OCI-LY3 (cell line): ENCODE measurements around the gene UST.

Source experiments
- EZH2phosphoT487 ChIP-seq: fragments of 200-600 bp; shearing (Covaris generic); IDR thresholded peaks from 2 replicates; pipeline ENCODE4 v1.6.1; 2018; ENCODE audit warnings: antibody characterized with exemption, mixed run types, low read depth
- TF ChIP-seq, protein P1 (sequence below): fragments of 200-600, 300-600 bp; sonication (generic); IDR thresholded peaks from 2 replicates; pipeline ENCODE4 v1.5.1; 2014; ENCODE audit warnings: antibody characterized with exemption, low read length, low read depth

DNA sequence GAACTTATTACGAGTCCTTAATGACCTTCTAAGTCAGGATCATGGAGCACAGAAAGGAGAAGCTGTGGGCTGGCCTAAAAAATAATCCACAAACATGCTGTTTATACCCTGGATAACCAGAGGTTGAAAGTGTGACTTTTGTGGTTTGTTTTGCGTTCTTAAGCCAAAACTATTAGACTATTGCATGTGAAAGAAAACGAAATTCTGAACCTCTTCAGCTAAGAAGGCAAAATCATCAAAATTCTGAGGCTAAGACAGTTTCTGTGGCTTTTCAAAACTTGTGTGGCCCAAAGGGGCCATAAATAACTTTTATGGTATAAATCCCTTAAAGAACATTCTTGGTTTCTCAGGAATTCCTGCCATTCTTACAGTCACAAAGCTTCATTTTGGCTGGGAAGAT lies 251.0 kb downstream of the UST start:
- TF ChIP-seq, protein P1, sequence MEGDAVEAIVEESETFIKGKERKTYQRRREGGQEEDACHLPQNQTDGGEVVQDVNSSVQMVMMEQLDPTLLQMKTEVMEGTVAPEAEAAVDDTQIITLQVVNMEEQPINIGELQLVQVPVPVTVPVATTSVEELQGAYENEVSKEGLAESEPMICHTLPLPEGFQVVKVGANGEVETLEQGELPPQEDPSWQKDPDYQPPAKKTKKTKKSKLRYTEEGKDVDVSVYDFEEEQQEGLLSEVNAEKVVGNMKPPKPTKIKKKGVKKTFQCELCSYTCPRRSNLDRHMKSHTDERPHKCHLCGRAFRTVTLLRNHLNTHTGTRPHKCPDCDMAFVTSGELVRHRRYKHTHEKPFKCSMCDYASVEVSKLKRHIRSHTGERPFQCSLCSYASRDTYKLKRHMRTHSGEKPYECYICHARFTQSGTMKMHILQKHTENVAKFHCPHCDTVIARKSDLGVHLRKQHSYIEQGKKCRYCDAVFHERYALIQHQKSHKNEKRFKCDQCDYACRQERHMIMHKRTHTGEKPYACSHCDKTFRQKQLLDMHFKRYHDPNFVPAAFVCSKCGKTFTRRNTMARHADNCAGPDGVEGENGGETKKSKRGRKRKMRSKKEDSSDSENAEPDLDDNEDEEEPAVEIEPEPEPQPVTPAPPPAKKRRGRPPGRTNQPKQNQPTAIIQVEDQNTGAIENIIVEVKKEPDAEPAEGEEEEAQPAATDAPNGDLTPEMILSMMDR: no peak
- TF ChIP-seq EZH2phosphoT487: no peak
